ENCODE data around the gene DCAF11. TPM values are rescaled to one million over a fixed set of nuclear protein-coding genes. Genes with fewer than 3 reads are reported as not detected.
A peak's percentile ranks its signal among the peaks of the same experiment; 100 is the strongest.

DCAF11 gene
- total and polyA plus RNA-seq, 2 of the 13 experiments (the other 11 are each of a cell fraction or from before 2014, with no cell fraction given): 150 to 257 TPM

- Histone ChIP-seq H3K27ac (ENCODE audit: extremely low read length, insufficient read depth, low read length) (no peak overlapping the region), H3K36me3 (replicated peaks in 1 of 2; ENCODE audit: control insufficient read depth in 1 of 2, insufficient read depth in 2 of 2, low read length in 2 of 2) (no peaks in the 10 kb centered on the region), H3K4me2 (ENCODE audit: low read depth, low read length) (no peak overlapping the region), H3K27me3 (ENCODE audit: control insufficient read depth in 1 of 2, insufficient read depth in 2 of 2, low read length in 2 of 2) (peaks cover 6 to 41% of the 10 kb centered on the region in 2 experiments), H3K4me3 (replicated peaks in 1 of 3; ENCODE audit: insufficient read depth in 1 of 3, low read depth in 2 of 3, low read length in 3 of 3) (no peak overlapping the region), H3K9me3 (ENCODE audit: low read length) (no peaks in the 10 kb centered on the region), H3K4me1 (ENCODE audit: insufficient read depth, low read length) (peaks cover 36% of the 10 kb centered on the region), H3K79me2 (ENCODE audit: insufficient read depth, low read length) (no peaks in the 10 kb centered on the region), H3K9ac (ENCODE audit: insufficient read depth, low read depth, low read length) (no peak overlapping the region), H2AFZ (ENCODE audit: low read length) (no peak overlapping the region), H4K20me1 (ENCODE audit: insufficient read depth, low read length) (no peaks in the 10 kb centered on the region)
- 27% methylated on average over 1 of the region's 1 CpG for WGBS (ENCODE audit: low lambda C conversion rate)
- ATAC-seq (no peak), FAIRE-seq (no peak), DNase-seq (ENCODE audit: low spot score) (no peak)
- CTCF ChIA-PET (ENCODE audit: low intra/inter-chr PET ratio, low total read pairs): interaction anchor here (1.2 kb wide), 1 partner anchor 73 kb away, joined by 4 read pairs; no protein-coding TSS in a partner anchor
- intact Hi-C loops (cut with micrococcal nuclease; ENCODE audit: unreplicated experiment): no loop called here
- POLR2A ChIA-PET: interaction anchor here (1.2 kb wide), 4 partner anchors 8 to 29 kb away, joined by 3 to 5 read pairs (median 4); no protein-coding TSS in a partner anchor
- no TSS peak for BruUV-seq (replicated peaks)
- in situ Hi-C loops (cut with HindIII; ENCODE audit: extremely low pct_ligation_motif_present, low pct_unique_long_range_greater_than_20kb): no loop called here
- TF ChIP-seq LCORL (IDR thresholded peaks at IDR 0.05) (peak; percentile 50; the same call in 1 of the 2 replicates), LCORL (CRISPR knock-in tag; IDR thresholded peaks at IDR 0.05) (no peak), ZNF484 (CRISPR knock-in tag; IDR thresholded peaks at IDR 0.05; ENCODE audit: borderline replicate concordance, low read depth) (no peak), FOXP1 (IDR thresholded peaks at IDR 0.05) (0 out of 2 replicates have a peak, but pooled peaks have one; percentile 7), FOXP1 (CRISPR knock-in tag; IDR thresholded peaks at IDR 0.05) (no peak), NONO (IDR thresholded peaks at IDR 0.05) (peak; percentile 85; the same call in 1 of the 2 replicates), NONO (CRISPR knock-in tag; conservative IDR thresholded peaks at IDR 0.05) (no peak), SRF (IDR thresholded peaks at IDR 0.05; ENCODE audit: low read depth, low read length) (no peak), KDM5A (IDR thresholded peaks at IDR 0.05; ENCODE audit: borderline replicate concordance, low read length) (no peak), ZNF282 (IDR thresholded peaks at IDR 0.05; ENCODE audit: partially characterized antibody) (peak; percentile 59), PHB2 (IDR thresholded peaks at IDR 0.05; ENCODE audit: partially characterized antibody) (peak; percentile 94), SOX6 (IDR thresholded peaks at IDR 0.05) (0 out of 2 replicates have a peak, but pooled peaks have one; percentile 65), SOX6 (CRISPR knock-in tag; IDR thresholded peaks at IDR 0.05) (no peak), TBX3 (IDR thresholded peaks at IDR 0.05; ENCODE audit: borderline replicate concordance) (no peak), NFRKB (IDR thresholded peaks at IDR 0.05) (no peak), ZNF20 (CRISPR knock-in tag; IDR thresholded peaks at IDR 0.05) (no peak), ZNF263 (CRISPR knock-in tag; IDR thresholded peaks at IDR 0.05) (no peak), EED (CRISPR knock-in tag; IDR thresholded peaks at IDR 0.05) (no peak), TRIM22 (IDR thresholded peaks at IDR 0.05) (no peak), KDM4B (CRISPR knock-in tag; IDR thresholded peaks at IDR 0.05) (no peak)
- TF ChIP-seq, protein P1, sequence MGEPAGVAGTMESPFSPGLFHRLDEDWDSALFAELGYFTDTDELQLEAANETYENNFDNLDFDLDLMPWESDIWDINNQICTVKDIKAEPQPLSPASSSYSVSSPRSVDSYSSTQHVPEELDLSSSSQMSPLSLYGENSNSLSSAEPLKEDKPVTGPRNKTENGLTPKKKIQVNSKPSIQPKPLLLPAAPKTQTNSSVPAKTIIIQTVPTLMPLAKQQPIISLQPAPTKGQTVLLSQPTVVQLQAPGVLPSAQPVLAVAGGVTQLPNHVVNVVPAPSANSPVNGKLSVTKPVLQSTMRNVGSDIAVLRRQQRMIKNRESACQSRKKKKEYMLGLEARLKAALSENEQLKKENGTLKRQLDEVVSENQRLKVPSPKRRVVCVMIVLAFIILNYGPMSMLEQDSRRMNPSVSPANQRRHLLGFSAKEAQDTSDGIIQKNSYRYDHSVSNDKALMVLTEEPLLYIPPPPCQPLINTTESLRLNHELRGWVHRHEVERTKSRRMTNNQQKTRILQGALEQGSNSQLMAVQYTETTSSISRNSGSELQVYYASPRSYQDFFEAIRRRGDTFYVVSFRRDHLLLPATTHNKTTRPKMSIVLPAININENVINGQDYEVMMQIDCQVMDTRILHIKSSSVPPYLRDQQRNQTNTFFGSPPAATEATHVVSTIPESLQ (CRISPR knock-in tag; conservative IDR thresholded peaks at IDR 0.05): no peak
These were observed 27.6 kb upstream of the DCAF11 start for GRCh38 chr14:24087004-24087403.
